ENCODE measurements around the gene SLC6A4. TPM values are rescaled to one million over a fixed set of nuclear protein-coding genes. Genes with fewer than 3 reads are reported as not detected.

The SLC6A4 gene
- total and polyA plus RNA-seq, 2 donors (not counting 3 experiments of a cell fraction or from before 2014, with no cell fraction given), result 0.25 TPM; not detected in 1

GRCh38 chr17:30253312-30253711 lies 17.8 kb upstream of the SLC6A4 start:
- H3K79me2 ChIP-seq (ENCODE audit: control insufficient read depth, insufficient read depth, low read length), result no peaks in the 10 kb centered on the region
- dilution Hi-C loops (cut with MboI; ENCODE audit: extremely low pct_ligation_motif_present, low sequenced_read_pairs), result no loop called here
- peaks cover 5% of the 10 kb centered on the region for H3K4me1 ChIP-seq (ENCODE audit: control insufficient read depth, extremely low read depth, insufficient read depth, low read length)
- no peak for TF ChIP-seq POLR2A (IDR thresholded peaks at IDR 0.05; ENCODE audit: low read depth, low read length)
- CTCF ChIA-PET, result interaction anchor here (1.2 to 1.5 kb wide), 2 partner anchors 17 to 26 kb away, joined by 3 read pairs; no protein-coding TSS in a partner anchor
- H3K36me3 ChIP-seq (ENCODE audit: control insufficient read depth in 2 of 2, extremely low read depth in 1 of 2, insufficient read depth in 2 of 2, low read length in 2 of 2), result peaks cover 14 to 16% of the 10 kb centered on the region in 2 experiments
- POLR2A ChIA-PET, result no interaction called here
- H3K4me3 ChIP-seq (replicated peaks in 1 of 3; ENCODE audit: insufficient read depth in 1 of 3, low read depth in 1 of 3, low read length in 3 of 3), result no peak overlapping the region
- H3K9me1 ChIP-seq (replicated peaks; ENCODE audit: control insufficient read depth, extremely low read depth, insufficient read depth, low read length), result no peaks in the 10 kb centered on the region
- no peaks in the 10 kb centered on the region for H3K27me3 ChIP-seq (ENCODE audit: control insufficient read depth in 2 of 2, insufficient read depth in 2 of 2, low read length in 2 of 2)
- DNase-seq (ENCODE audit: low read depth, low spot score) (no peak), FAIRE-seq (no peak)
- no peak overlapping the region for H3K4me2 ChIP-seq (ENCODE audit: insufficient read depth, low read length)
- no peak overlapping the region for H2AFZ ChIP-seq (ENCODE audit: low read depth, low read length)
- H3K9me3 ChIP-seq (replicated peaks; ENCODE audit: control insufficient read depth, insufficient read depth, low read length), result no peaks in the 10 kb centered on the region
- H4K20me1 ChIP-seq (replicated peaks; ENCODE audit: control insufficient read depth, extremely low read depth, insufficient read depth, low read length), result no peaks in the 10 kb centered on the region
- intact Hi-C loops (cut with micrococcal nuclease), result no loop called here
- H3K9ac ChIP-seq (replicated peaks; ENCODE audit: extremely low read depth, insufficient read depth, low read length), result no peak overlapping the region
- H3K27ac ChIP-seq (ENCODE audit: insufficient read depth, low read depth, low read length), result no peak overlapping the region
- BruUV-seq (replicated peaks), result no TSS peak

DNA sequence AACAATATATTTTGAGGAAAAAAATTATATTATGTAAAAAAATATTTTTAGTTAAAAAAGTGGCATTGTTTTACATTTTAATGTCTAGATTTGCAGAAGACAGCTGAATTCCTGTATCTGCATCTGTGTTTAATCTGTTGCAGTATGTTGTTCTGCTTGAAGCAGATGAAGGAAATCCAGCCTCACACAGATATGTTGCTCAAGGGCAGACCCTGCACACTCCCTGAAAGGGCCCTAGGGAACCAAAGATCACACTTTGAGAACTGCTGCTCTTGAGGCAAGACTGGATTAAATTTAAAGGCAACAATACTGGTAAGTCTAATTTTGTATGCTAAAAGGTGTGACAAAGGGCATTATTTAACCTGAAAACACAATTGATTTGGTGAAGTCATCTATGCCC lies 16.4 kb upstream of the SLC6A4 start:
- BruUV-seq (replicated peaks), result no TSS peak
- no peaks in the 10 kb centered on the region for H3K9me1 ChIP-seq (replicated peaks; ENCODE audit: control insufficient read depth, extremely low read depth, insufficient read depth, low read length)
- intact Hi-C loops (cut with micrococcal nuclease), result no loop called here
- H3K4me2 ChIP-seq (ENCODE audit: insufficient read depth, low read length), result no peak overlapping the region
- peaks cover 13 to 18% of the 10 kb centered on the region in 2 experiments for H3K36me3 ChIP-seq (ENCODE audit: control insufficient read depth in 2 of 2, extremely low read depth in 1 of 2, insufficient read depth in 2 of 2, low read length in 2 of 2)
- TF ChIP-seq, protein P1, sequence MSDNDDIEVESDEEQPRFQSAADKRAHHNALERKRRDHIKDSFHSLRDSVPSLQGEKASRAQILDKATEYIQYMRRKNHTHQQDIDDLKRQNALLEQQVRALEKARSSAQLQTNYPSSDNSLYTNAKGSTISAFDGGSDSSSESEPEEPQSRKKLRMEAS (IDR thresholded peaks at IDR 0.05; ENCODE audit: insufficient read depth, insufficient read length), result no peak
- no peak for TF ChIP-seq MYC (IDR thresholded peaks at IDR 0.05; ENCODE audit: low read depth, low read length)
- TF ChIP-seq JUN (IDR thresholded peaks at IDR 0.05; ENCODE audit: borderline replicate concordance, insufficient read depth, insufficient read length, low read depth), result no peak
- TF ChIP-seq, protein P2, sequence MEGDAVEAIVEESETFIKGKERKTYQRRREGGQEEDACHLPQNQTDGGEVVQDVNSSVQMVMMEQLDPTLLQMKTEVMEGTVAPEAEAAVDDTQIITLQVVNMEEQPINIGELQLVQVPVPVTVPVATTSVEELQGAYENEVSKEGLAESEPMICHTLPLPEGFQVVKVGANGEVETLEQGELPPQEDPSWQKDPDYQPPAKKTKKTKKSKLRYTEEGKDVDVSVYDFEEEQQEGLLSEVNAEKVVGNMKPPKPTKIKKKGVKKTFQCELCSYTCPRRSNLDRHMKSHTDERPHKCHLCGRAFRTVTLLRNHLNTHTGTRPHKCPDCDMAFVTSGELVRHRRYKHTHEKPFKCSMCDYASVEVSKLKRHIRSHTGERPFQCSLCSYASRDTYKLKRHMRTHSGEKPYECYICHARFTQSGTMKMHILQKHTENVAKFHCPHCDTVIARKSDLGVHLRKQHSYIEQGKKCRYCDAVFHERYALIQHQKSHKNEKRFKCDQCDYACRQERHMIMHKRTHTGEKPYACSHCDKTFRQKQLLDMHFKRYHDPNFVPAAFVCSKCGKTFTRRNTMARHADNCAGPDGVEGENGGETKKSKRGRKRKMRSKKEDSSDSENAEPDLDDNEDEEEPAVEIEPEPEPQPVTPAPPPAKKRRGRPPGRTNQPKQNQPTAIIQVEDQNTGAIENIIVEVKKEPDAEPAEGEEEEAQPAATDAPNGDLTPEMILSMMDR (IDR thresholded peaks at IDR 0.05; ENCODE audit: extremely low read depth in 1 of 2, insufficient read depth in 1 of 2, low read depth in 1 of 2, low read length in 2 of 2), result no peak
- no peak for TF ChIP-seq POLR2AphosphoS5 (IDR thresholded peaks at IDR 0.05; ENCODE audit: insufficient read depth, low read depth, low read length)
- no peak for TF ChIP-seq GATA2 (IDR thresholded peaks at IDR 0.05; ENCODE audit: insufficient read depth, insufficient read length, low read depth, low read length)
- no peak for TF ChIP-seq EZH2 (IDR thresholded peaks at IDR 0.05; ENCODE audit: borderline replicate concordance, low read depth, low read length, severe bottlenecking)
- no peak for TF ChIP-seq FOS (IDR thresholded peaks at IDR 0.05; ENCODE audit: borderline replicate concordance, insufficient read depth, low read length)
- no peak overlapping the region for H3K9ac ChIP-seq (replicated peaks; ENCODE audit: extremely low read depth, insufficient read depth, low read length)
- H3K27me3 ChIP-seq (ENCODE audit: control insufficient read depth in 2 of 2, insufficient read depth in 2 of 2, low read length in 2 of 2), result no peaks in the 10 kb centered on the region
- FAIRE-seq (no peak), DNase-seq (ENCODE audit: low read depth, low spot score) (no peak)
- CTCF ChIA-PET, result interaction anchor here (0.8 kb wide), 1 partner anchor 127 kb away, joined by 3 read pairs; no protein-coding TSS in a partner anchor
- no peaks in the 10 kb centered on the region for H4K20me1 ChIP-seq (replicated peaks; ENCODE audit: control insufficient read depth, extremely low read depth, insufficient read depth, low read length)
- peaks cover under 1% of the 10 kb centered on the region for H3K4me1 ChIP-seq (ENCODE audit: control insufficient read depth, extremely low read depth, insufficient read depth, low read length)
- POLR2A ChIA-PET, result no interaction called here
- H3K4me3 ChIP-seq (replicated peaks in 1 of 3; ENCODE audit: insufficient read depth in 1 of 3, low read depth in 1 of 3, low read length in 3 of 3), result no peak overlapping the region
- H2AFZ ChIP-seq (ENCODE audit: low read depth, low read length), result no peak overlapping the region
- dilution Hi-C loops (cut with MboI; ENCODE audit: extremely low pct_ligation_motif_present, low sequenced_read_pairs), result no loop called here
- no peaks in the 10 kb centered on the region for H3K9me3 ChIP-seq (replicated peaks; ENCODE audit: control insufficient read depth, insufficient read depth, low read length)
- no peak overlapping the region for H3K27ac ChIP-seq (ENCODE audit: insufficient read depth, low read depth, low read length)
- H3K79me2 ChIP-seq (ENCODE audit: control insufficient read depth, insufficient read depth, low read length), result no peaks in the 10 kb centered on the region
